Rectal smooth muscle tissue (tissue), 1 donor: ENCODE results near the gene CCDC77.
A peak's percentile ranks its signal among the peaks of the same experiment; 100 is the strongest.
"Not testable (repeated sequence)": the region's sequence is repeated elsewhere in the genome, so short reads cannot be mapped to it uniquely, and the experiment has no call there.

Experiments
- H3K27ac ChIP-seq: one replicate; pipeline ENCODE4 v1.7.0; 2013; ENCODE audit warnings: low read depth, low read length, inconsistent platforms
- H3K27me3 ChIP-seq: one replicate; pipeline ENCODE4 v1.7.0; 2013; ENCODE audit warnings: low read length; ENCODE audit not compliant: control insufficient read depth, insufficient read depth
- H3K36me3 ChIP-seq: one replicate; pipeline ENCODE4 v1.7.0; 2013; ENCODE audit warnings: low read length; ENCODE audit not compliant: control insufficient read depth, insufficient read depth
- H3K4me1 ChIP-seq: one replicate; pipeline ENCODE4 v1.7.0; 2013; ENCODE audit warnings: low read length; ENCODE audit not compliant: control insufficient read depth, insufficient read depth
- H3K4me3 ChIP-seq: one replicate; pipeline ENCODE4 v1.7.0; 2013; ENCODE audit warnings: low read length
- H3K9ac ChIP-seq: one replicate; pipeline ENCODE4 v1.7.0; 2013; ENCODE audit warnings: low read length

CCDC77 gene

DNA sequence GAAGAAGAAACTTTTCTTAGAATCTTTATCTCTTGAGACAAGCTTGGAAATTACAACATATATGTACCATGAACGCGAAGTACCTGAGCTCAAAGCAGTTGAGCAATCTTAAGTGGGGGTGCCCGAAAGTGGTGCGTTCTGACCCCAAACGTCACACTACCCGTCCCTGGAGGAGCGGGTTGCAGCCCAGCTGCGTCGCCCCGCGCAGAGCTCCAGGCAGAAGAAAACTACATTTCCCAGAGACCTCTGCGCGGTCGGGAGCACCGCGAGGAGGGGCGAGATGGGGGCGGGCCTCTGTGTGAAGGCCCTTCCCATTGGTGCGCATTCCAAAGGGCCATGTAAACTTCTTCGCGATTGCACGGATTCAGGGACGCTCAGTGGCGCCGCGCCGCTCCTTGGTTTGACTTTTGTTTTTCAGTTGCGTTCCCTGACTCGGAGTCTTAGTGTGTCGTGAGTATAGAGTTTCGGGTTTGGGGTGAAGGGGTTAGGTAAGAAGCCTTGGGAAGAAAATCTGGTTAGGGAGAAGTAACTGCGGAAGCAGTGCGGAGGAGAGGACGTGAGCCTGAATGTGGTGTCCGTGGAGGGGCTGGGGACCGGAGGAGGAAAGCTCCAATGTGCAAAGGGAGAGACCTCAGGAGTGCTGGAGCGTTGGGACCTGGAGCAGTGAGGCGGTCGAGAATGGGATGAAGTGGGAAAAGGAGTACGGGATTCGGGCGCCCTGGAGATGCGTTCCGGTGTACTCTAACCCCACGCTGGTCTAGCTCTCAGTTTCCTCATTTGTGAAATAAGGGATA is at the start of gene CCDC77:
Gene CCDC77, plus strand, starts transcription at position 410 of the 794 bp plus-strand sequence. CDS start 7,740 bp downstream, outside the sequence.
- Histone ChIP-seq H3K27me3 (no peaks in the 10 kb centered on the region), H3K9ac (peak within 1 kb of the TSS; percentile 56), H3K36me3 (no peaks in the 10 kb centered on the region)

DNA sequence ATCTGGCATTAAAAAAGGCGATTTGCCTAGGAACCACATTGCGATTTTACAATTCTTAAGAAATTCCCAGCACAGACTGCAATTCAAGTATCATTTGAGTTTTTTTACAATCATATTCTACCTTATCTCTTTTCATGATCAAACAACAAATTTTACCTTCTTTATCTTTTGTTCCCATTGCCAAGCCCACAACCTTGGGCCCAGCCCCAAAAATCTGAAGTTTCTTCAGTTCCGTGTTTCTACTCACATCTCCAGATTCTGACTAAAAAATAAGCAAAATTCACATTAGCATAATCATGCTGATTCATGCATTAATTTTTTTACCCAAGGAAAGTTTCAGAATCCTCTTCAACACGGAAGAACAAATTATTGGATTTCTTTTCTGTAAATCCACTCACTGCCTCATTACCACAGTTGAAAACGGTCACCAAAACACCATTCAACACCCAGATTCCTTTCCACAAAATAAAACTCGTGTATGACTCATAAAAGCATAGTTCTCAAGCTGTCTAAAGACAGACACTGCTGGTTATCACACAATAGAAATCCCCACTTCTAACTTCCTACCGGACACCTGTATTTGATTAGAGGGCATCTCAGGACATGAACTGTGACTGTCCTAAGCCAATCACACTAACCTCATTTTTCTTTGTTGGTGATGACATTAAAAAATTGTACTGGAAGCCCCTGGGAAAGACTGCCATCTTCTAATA is 45.0 kb upstream of the CCDC77 start:
- Histone ChIP-seq H3K9ac (no peak overlapping the region), H3K27ac (no peak overlapping the region), H3K27me3 (no peaks in the 10 kb centered on the region), H3K4me1 (no peaks in the 10 kb centered on the region), H3K4me3 (no peak overlapping the region), H3K36me3 (peaks cover 24% of the 10 kb centered on the region)

More for the DNA sequence above, at the start of gene CCDC77:
- Histone ChIP-seq H3K27ac (peak within 1 kb of the TSS; percentile 80), H3K4me3 (peak within 1 kb of the TSS; percentile 89), H3K4me1 (peaks cover 9% of the 10 kb centered on the region)

DNA sequence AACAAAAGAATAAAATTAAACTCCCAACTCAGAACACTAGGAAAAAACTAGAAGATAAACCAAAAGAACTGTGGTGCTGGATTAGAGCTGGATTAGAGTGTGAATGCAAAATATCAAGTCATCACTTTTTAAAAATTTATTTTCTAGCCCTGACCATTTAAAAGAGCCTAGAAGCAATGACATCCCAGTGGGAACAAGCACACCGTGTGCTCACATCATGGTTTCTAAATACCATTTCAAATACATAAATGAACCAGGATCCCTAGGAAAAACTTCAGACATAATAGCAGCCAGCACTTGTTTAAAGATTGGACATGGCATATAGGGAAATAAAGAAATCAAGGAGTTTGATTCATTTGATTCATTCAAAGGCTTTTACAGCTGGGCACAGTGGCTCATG is 42.4 kb upstream of the CCDC77 start:
- peaks cover 23% of the 10 kb centered on the region for H3K36me3 ChIP-seq
- H3K9ac ChIP-seq = no peak overlapping the region
- no peak overlapping the region for H3K27ac ChIP-seq
- H3K27me3 ChIP-seq = no peaks in the 10 kb centered on the region
- H3K4me3 ChIP-seq = no peak overlapping the region
- H3K4me1 ChIP-seq = no peaks in the 10 kb centered on the region

DNA sequence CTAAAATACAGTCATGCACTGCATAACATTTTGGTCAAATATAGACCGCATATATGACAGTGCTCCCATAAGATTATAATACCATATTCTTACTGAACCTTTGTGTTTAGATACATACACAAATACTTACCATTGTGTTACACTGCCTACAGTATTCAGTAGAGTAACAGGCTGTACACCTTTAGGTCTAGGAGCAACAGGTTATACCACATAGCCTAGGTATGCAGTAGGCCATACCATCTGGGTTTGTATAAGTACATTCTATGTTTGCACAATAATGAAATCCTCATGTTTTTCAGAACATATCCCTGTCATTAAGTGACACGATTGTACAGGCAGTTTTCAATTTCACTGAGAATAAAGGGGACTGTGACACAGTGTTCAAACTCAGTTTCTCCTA is 34.6 kb upstream of the CCDC77 start:
- Histone ChIP-seq H3K4me3 (no peak overlapping the region), H3K27ac (no peak overlapping the region), H3K36me3 (peaks cover 16% of the 10 kb centered on the region), H3K27me3 (no peaks in the 10 kb centered on the region), H3K9ac (no peak overlapping the region), H3K4me1 (no peaks in the 10 kb centered on the region)

DNA sequence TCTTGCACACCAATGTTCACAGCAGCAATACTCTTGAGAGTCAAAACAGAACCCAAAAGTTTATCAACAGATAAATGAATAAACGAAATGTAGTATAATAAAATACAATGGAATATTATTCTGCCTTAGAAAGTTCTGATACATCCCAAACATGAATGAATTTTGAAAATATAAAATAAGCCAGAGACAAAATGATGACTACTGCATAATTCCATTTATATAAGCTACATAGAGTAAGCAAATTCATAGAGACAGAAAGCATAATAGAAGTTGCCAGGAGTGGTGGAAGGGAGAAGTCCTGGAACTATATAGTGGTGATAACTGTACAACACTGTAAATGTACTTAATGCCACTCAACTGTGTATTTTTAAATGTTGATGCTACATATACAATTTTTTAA is 33.5 kb upstream of the CCDC77 start:
- Histone ChIP-seq H3K4me1 (no peaks in the 10 kb centered on the region), H3K9ac (no peak overlapping the region), H3K36me3 (peaks cover 16% of the 10 kb centered on the region), H3K4me3 (no peak overlapping the region), H3K27ac (no peak overlapping the region), H3K27me3 (no peaks in the 10 kb centered on the region)

DNA sequence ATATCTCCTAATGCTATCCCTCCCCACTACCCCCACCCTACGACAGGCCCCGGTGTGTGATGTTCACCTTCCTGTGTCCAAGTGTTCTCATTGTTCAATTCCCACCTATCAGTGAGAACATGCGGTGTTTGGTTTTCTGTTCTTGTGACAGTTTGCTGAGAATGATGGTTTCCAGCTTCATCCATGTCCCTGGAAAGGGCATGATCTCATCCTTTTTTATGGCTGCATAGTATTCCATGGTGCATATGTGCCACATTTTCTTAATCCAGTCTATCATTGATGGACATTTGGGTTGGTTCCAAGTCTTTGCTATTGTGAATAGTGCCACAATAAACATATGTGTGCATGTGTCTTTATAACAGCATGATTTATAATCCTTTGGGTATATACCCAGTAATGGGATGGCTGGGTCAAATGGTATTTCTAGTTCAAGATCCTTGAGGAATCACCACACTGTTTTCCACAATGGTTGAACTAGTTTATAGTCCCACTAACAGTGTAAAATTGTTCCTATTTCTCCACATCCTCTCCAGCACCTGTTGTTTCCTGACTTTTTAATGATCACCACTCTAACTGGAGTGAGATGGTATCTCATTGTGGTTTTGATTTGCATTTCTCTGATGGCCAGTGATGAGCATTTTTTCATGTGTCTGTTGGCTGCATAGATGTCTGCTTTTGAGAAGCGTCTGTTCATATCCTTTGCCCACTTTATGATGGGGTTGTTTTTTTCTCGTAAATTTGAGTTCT is 30.5 kb upstream of the CCDC77 start:
- not testable (repeated sequence) for H3K27ac ChIP-seq, H3K27me3 ChIP-seq, H3K36me3 ChIP-seq, H3K4me3 ChIP-seq, H3K9ac ChIP-seq, H3K4me1 ChIP-seq

DNA sequence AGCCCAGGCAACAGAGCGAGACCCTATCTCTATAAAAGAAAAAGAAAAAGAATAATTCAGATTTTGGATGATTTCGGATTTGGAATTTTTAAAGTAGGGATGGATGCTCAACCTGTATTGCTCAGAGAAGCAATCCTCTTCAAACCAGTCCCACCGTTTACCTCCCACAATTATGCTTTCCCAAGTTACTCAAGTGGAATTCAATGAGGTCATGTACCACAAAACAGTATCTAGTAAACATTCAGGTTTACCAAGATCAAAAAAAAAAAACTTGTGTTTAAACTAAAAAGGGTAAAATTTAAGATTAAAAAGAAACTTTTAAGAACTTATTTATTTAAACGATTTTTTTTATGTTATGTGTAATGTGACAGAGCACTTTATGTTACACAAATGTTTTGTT is 14.8 kb upstream of the CCDC77 start:
- Histone ChIP-seq H3K4me1 (peaks cover 14% of the 10 kb centered on the region), H3K36me3 (peaks cover 13% of the 10 kb centered on the region), H3K4me3 (no peak overlapping the region), H3K9ac (no peak overlapping the region), H3K27me3 (no peaks in the 10 kb centered on the region), H3K27ac (no peak overlapping the region)

DNA sequence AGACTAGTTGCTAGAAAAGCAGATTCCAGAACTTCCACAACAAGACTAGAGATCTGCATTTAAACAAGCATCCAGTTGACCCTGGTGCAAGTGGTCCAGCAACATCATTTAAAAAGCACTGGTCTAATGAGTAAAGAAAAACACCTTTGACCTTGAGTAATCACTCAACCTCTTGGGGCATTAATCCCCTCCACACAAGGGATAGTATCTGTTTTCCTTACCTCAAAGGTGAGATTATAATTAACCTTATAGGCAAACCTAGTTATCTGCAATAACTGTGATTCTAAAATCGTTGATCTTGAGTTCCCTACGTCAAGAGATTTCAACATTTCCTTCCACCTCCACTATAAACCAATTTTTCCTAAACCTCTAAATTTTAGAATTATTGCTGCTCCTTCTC is 13.4 kb upstream of the CCDC77 start:
- peak overlapping the region; percentile 93 for H3K9ac ChIP-seq
- H3K4me3 ChIP-seq = peak overlapping the region; percentile 100
- peaks cover 10% of the 10 kb centered on the region for H3K36me3 ChIP-seq
- H3K4me1 ChIP-seq = peaks cover 14% of the 10 kb centered on the region
- peak overlapping the region; percentile 99 for H3K27ac ChIP-seq
- H3K27me3 ChIP-seq = no peaks in the 10 kb centered on the region

DNA sequence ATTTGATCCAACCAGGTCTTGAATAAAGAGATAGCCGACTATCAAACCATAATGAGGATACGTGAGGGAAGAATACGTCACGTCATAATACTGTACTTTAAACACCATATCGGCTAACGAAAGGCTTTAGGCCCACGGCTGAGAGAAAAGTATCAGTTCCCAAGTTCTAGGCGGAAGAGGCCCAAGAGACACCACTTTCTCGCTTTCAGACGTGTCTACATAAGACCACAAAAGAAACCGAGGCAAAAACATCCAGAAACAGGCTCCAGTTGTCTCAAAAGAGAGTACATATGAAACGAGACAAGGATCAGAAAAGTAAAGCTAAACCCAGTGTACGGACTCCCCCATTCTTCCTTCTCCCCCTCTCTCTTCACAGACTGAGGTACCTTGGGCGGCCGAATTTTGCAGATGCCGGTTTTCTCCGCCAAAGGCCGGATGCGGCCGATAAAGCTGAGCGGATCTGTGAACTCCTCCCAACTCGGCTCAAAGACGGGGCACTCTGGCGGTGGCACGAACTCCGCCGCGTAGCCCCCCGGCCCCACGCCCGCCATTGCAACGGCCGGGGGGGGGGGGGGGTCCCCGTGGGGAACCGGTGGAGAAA is 12.8 kb upstream of the CCDC77 start:
- H3K4me1 ChIP-seq = peaks cover 14% of the 10 kb centered on the region

DNA sequence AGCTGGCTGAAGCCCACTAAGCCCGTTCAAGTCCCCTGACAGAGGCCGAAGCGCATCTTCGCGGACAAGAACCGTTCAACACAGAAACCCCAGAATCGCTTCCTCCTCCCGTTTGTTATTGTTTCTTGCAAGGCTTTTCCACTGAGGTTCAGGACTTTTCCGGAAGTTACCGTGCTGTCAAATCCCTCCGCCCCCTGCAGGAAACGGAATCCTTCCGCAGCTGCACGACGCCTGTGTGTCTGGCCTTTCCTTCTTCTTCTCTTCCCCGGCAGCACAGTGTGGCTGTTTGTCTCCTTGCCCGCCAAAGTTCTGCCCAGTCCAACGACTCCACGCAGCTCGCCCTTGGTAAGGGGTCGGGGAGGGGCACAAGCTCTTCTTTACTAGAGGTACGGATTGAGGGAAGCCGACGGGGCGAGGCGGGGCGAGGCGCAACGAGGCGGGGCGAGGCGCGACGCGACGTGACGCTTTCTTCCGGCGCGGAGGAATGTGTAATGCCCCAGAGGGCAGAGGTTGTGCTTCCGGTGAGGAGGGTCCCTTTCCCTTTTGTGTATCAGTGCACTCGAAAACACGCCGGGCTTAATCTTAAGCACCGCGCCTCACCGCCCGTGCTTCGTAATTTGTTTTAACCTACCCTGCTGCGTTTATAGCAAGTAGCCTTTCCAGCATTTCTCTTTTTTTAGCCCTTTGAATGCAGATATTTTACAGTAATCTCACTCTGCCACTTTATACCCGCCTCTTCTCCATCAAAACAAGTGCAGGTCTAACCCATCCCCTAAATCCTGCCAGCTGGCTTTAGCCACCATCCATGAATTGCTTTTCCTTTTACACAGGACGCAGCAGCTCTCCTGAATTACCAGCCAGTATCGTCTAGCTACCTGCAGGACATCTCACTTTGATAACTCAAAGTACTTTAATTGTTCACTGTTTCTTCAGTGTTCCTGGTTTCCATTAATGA is 12.0 kb upstream of the CCDC77 start, which contains the start of gene KDM5A:
Gene KDM5A, minus strand, starts transcription at position 179 of the 955 bp plus-strand sequence. CDS start 229 bp downstream, outside the sequence.
- Histone ChIP-seq H3K27ac (peak within 1 kb of the TSS; percentile 99), H3K4me3 (peak within 1 kb of the TSS; percentile 100), H3K36me3 (peaks cover 2% of the 10 kb centered on the region), H3K27me3 (no peaks in the 10 kb centered on the region), H3K4me1 (peaks cover 14% of the 10 kb centered on the region), H3K9ac (peak within 1 kb of the TSS; percentile 93)

More for the DNA sequence above, 12.8 kb upstream of the CCDC77 start:
- H3K4me3 ChIP-seq = peak overlapping the region; percentile 100
- H3K27me3 ChIP-seq = no peaks in the 10 kb centered on the region
- peaks cover 10% of the 10 kb centered on the region for H3K36me3 ChIP-seq
- H3K27ac ChIP-seq = peak overlapping the region; percentile 99
- peak overlapping the region; percentile 93 for H3K9ac ChIP-seq

DNA sequence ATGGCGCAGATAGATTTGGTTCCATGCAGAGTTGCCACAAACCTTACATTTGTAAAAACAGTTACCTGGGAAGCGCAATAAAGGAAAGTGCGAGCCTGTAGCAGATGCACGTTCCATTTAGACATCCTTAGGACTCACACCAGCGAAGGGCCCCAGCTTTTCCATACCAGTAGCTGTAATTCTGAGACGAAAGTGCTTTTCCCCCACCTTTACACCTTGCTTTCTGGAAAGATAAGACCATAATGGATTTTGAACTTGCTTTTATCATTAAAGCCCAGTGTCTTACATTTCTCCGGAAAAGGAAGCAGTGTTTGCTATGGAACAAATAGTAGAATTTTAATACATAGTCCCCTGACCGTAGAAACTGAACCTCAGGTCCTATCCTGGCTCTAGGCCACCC is 616 bp upstream of the CCDC77 start:
- Histone ChIP-seq H3K27me3 (no peaks in the 10 kb centered on the region), H3K27ac (peak overlapping the region; percentile 45), H3K36me3 (no peaks in the 10 kb centered on the region), H3K9ac (no peak overlapping the region), H3K4me1 (peaks cover 9% of the 10 kb centered on the region), H3K4me3 (peak overlapping the region; percentile 76)
